WTC11 (cell line): ENCODE measurements around the gene KRT34. TPM values are rescaled to one million over a fixed set of nuclear protein-coding genes. Genes with fewer than 3 reads are reported as not detected.
"Not testable (repeated sequence)": the region's sequence is repeated elsewhere in the genome, so short reads cannot be mapped to it uniquely, and the experiment has no call there.

ENCODE experiments used
- ATAC-seq: fragments of 200-7000 bp; cut with Tn5 transposase; 2 replicates; pipeline ENCODE4 v1.10.0; 2021; ENCODE audit warnings: mild to moderate bottlenecking, moderate library complexity
- CTCF ChIA-PET: fragments of 300-600 bp; sonication (Branson Sonifier 250); formaldehyde crosslinking; loops from one replicate; lab custom pipeline; 2021; ENCODE audit warnings: antibody characterized with exemption; lab: Charles Lee
- POLR2A ChIA-PET: fragments of 350-600 bp; sonication (Branson Sonifier 250); formaldehyde crosslinking; loops from one replicate; lab custom pipeline; 2021; ENCODE audit warnings: antibody characterized with exemption; lab: Charles Lee
- DNase-seq: peaks from one replicate; pipeline ENCODE4 v3.0.0; 2021; ENCODE audit warnings: low spot score
- H3K27ac Mint-ChIP-seq: 2 replicates; pipeline ENCODE4 v1.8.0; 2021; ENCODE audit warnings: mixed read lengths
- H3K27me3 Mint-ChIP-seq: 2 replicates; pipeline ENCODE4 v1.8.0; 2021; ENCODE audit warnings: low read depth, mild to moderate bottlenecking, moderate library complexity, mixed read lengths
- H3K36me3 Mint-ChIP-seq: 2 replicates; pipeline ENCODE4 v1.8.0; 2021; ENCODE audit warnings: mixed read lengths
- H3K4me1 Mint-ChIP-seq: 2 replicates; pipeline ENCODE4 v1.8.0; 2022; ENCODE audit warnings: mixed read lengths
- H3K4me3 Mint-ChIP-seq: 2 replicates; pipeline ENCODE4 v1.8.0; 2021; ENCODE audit warnings: mild to moderate bottlenecking, moderate library complexity, mixed read lengths
- H3K9me3 Mint-ChIP-seq: 2 replicates; pipeline ENCODE4 v1.8.0; 2021; ENCODE audit warnings: mixed read lengths
- CREB1 ChIP-seq: sonication (generic); formaldehyde crosslinking; IDR thresholded peaks from 2 replicates; pipeline ENCODE4 v1.8.0; 2023; ENCODE audit warnings: mild to moderate bottlenecking, missing genetic modification reagents
- ELF4 ChIP-seq: sonication (generic); formaldehyde crosslinking; IDR thresholded peaks from 2 replicates; pipeline ENCODE4 v1.8.1; 2022; ENCODE audit warnings: low read depth, mild to moderate bottlenecking, moderate library complexity, missing genetic modification reagents
- FOXK1 ChIP-seq: sonication (generic); formaldehyde crosslinking; IDR thresholded peaks from 2 replicates; pipeline ENCODE4 v1.8.0; 2022; ENCODE audit warnings: mild to moderate bottlenecking, moderate library complexity, missing genetic modification reagents
- GABPB1 ChIP-seq: sonication (generic); formaldehyde crosslinking; IDR thresholded peaks from 2 replicates; pipeline ENCODE4 v1.8.1; 2023; ENCODE audit warnings: mild to moderate bottlenecking, missing genetic modification reagents
- IRF2 ChIP-seq: sonication (generic); formaldehyde crosslinking; IDR thresholded peaks from 2 replicates; pipeline ENCODE4 v1.8.0; 2022; ENCODE audit warnings: low read depth, missing genetic modification reagents, borderline replicate concordance
- MLX ChIP-seq: sonication (generic); formaldehyde crosslinking; IDR thresholded peaks from 2 replicates; pipeline ENCODE4 v1.8.1; 2023; ENCODE audit warnings: mild to moderate bottlenecking, missing genetic modification reagents, moderate library complexity
- NFATC4 ChIP-seq: fragments of 250-450 bp; sonication (Bioruptor Pico); IDR thresholded peaks from 2 replicates; pipeline ENCODE4 v1.9.0; 2021; ENCODE audit warnings: mild to moderate bottlenecking
- NR2C2 ChIP-seq: sonication (generic); formaldehyde crosslinking; IDR thresholded peaks from 2 replicates; pipeline ENCODE4 v1.8.0; 2022; ENCODE audit warnings: mild to moderate bottlenecking, missing genetic modification reagents
- RELA ChIP-seq: sonication (generic); formaldehyde crosslinking; IDR thresholded peaks from 2 replicates; pipeline ENCODE4 v1.8.1; 2022; ENCODE audit warnings: missing genetic modification reagents, mild to moderate bottlenecking, borderline replicate concordance
- ZNF423 ChIP-seq: fragments of 250-450 bp; sonication (Bioruptor Pico); IDR thresholded peaks from 2 replicates; pipeline ENCODE4 v2.1.2; 2022; ENCODE audit warnings: mild to moderate bottlenecking, moderate library complexity
- total RNA-seq: library from RNA; stranded (reverse); gene quantifications from 3 replicates; pipeline ENCODE4 v1.2.3, GENCODE V29; 2021
- TF ChIP-seq, protein P1 (sequence below): sonication (generic); formaldehyde crosslinking; conservative IDR thresholded peaks from 2 replicates; pipeline ENCODE4 v1.8.1; 2023; ENCODE audit warnings: mild to moderate bottlenecking, low read depth, missing genetic modification reagents, moderate library complexity
- TF ChIP-seq, protein P2 (sequence below): sonication (generic); formaldehyde crosslinking; IDR thresholded peaks from 2 replicates; pipeline ENCODE4 v1.8.0; 2023; ENCODE audit warnings: mild to moderate bottlenecking, missing genetic modification reagents
- TF ChIP-seq, protein P3 (sequence below): fragments of 250-450 bp; sonication (Bioruptor Pico); IDR thresholded peaks from 2 replicates; pipeline ENCODE4 v1.8.0; 2021; ENCODE audit warnings: mild to moderate bottlenecking

Gene KRT34
- total RNA-seq, 1 experiment from 2014 or later, result not detected

DNA sequence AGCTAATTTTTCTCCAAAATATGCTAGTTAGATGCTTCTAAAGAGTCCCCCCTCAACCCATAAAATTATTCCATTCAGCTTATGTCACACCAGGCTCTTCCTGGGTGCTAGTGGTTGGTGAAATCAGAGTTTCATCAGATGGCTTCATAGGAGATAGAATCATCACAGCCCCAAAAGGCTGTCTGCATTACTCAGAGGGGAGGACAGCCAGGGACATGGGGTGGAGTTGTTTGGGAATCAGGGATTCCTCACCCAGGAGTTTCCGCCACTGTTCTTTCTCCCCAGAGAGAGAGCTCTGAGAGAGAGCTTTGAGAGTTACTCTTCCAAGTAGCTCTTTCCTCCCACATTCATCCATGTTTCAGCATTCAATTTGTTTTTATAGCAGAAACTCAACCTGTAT lies 288 bp upstream of the KRT34 start (continued):
- TF ChIP-seq, protein P1, sequence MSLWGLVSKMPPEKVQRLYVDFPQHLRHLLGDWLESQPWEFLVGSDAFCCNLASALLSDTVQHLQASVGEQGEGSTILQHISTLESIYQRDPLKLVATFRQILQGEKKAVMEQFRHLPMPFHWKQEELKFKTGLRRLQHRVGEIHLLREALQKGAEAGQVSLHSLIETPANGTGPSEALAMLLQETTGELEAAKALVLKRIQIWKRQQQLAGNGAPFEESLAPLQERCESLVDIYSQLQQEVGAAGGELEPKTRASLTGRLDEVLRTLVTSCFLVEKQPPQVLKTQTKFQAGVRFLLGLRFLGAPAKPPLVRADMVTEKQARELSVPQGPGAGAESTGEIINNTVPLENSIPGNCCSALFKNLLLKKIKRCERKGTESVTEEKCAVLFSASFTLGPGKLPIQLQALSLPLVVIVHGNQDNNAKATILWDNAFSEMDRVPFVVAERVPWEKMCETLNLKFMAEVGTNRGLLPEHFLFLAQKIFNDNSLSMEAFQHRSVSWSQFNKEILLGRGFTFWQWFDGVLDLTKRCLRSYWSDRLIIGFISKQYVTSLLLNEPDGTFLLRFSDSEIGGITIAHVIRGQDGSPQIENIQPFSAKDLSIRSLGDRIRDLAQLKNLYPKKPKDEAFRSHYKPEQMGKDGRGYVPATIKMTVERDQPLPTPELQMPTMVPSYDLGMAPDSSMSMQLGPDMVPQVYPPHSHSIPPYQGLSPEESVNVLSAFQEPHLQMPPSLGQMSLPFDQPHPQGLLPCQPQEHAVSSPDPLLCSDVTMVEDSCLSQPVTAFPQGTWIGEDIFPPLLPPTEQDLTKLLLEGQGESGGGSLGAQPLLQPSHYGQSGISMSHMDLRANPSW (CRISPR knock-in tag), result no peak
- TF ChIP-seq ZNF423 (CRISPR knock-in tag) (no peak), RELA (no peak)
- TF ChIP-seq, protein P2, sequence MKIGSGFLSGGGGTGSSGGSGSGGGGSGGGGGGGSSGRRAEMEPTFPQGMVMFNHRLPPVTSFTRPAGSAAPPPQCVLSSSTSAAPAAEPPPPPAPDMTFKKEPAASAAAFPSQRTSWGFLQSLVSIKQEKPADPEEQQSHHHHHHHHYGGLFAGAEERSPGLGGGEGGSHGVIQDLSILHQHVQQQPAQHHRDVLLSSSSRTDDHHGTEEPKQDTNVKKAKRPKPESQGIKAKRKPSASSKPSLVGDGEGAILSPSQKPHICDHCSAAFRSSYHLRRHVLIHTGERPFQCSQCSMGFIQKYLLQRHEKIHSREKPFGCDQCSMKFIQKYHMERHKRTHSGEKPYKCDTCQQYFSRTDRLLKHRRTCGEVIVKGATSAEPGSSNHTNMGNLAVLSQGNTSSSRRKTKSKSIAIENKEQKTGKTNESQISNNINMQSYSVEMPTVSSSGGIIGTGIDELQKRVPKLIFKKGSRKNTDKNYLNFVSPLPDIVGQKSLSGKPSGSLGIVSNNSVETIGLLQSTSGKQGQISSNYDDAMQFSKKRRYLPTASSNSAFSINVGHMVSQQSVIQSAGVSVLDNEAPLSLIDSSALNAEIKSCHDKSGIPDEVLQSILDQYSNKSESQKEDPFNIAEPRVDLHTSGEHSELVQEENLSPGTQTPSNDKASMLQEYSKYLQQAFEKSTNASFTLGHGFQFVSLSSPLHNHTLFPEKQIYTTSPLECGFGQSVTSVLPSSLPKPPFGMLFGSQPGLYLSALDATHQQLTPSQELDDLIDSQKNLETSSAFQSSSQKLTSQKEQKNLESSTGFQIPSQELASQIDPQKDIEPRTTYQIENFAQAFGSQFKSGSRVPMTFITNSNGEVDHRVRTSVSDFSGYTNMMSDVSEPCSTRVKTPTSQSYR, result no peak

- POLR2A ChIA-PET, H3K27ac Mint-ChIP-seq, H3K27me3 Mint-ChIP-seq, H3K36me3 Mint-ChIP-seq, ATAC-seq, H3K4me3 Mint-ChIP-seq, DNase-seq: not testable (repeated sequence)
- CTCF ChIA-PET, result interaction anchor here (1.3 kb wide), 2 partner anchors 37 to 169 kb away, joined by 3 to 4 read pairs; no protein-coding TSS in a partner anchor
- Mint-ChIP-seq H3K4me1 (peaks cover 13% of the 10 kb centered on the region), H3K9me3 (peaks cover 23% of the 10 kb centered on the region)
These were observed 2.0 kb downstream of the KRT34 start for GRCh38 chr17:41380091-41380490.

DNA sequence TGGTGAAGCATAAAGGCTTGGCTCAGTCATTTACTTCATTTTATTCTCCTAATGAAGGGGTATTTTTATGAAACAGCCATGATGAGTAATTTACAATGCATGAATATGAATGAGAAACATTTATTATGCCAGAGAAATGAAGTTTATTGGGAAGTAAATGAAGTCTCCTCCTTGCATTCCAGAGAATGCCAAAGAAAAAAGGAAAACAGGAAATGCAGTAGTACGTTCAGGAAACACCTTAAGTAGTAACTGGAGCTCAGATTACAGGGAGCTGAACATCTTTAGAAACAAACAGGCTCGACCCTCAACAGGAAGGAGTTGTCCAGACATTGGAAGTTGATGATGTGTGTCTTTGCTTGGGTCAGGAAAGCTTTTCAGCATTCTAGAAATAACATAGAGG lies 4.6 kb downstream of the KRT34 start:
- TF ChIP-seq FOXK1 (CRISPR knock-in tag) (no peak), NFATC4 (CRISPR knock-in tag) (no peak), ZNF423 (CRISPR knock-in tag) (no peak), CREB1 (no peak)
- TF ChIP-seq, protein P2, result no peak
- Mint-ChIP-seq H3K4me1 (peaks cover 13% of the 10 kb centered on the region), H3K27me3 (peaks cover 14% of the 10 kb centered on the region), H3K27ac (peak overlapping the region; percentile 78; the same call in 1 of the 2 replicates), H3K9me3 (peaks cover 39% of the 10 kb centered on the region), H3K36me3 (peaks cover 2% of the 10 kb centered on the region), H3K4me3 (no peak overlapping the region)
- ChIA-PET POLR2A (no interaction called here), CTCF (interaction anchor here (1.0 to 1.4 kb wide), 4 partner anchors 40 to 514 kb away, joined by 3 to 6 read pairs (median 4); no protein-coding TSS in a partner anchor)
- ATAC-seq (no peak), DNase-seq (no peak)

DNA sequence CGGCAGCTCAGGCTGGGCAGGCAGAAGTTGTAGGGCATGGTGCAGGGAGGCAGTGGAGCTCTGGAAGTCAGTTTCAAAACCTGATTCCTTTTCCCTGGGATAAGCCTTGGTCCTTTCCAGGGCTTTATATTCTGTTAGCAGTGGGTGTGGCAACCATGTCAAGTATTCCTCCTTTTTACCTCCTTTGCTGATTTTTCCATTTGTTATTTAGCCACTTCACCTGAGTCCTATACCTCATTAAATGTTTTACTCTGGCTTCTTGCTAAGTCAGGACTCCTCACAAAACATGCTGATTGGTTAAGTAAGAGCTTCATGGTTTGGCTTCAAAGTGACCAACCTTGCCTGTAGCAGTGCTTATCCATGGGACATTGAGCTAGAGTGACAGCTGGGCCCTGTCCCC lies 12.4 kb downstream of the KRT34 start, which contains the start of gene KRT33B:
Gene KRT33B (minus strand): TSS at position 101 of the 400 bp plus-strand sequence. CDS start 63 bp downstream, at position 38.
- ATAC-seq, result no peak
- TF ChIP-seq ZNF423 (CRISPR knock-in tag) (no peak), IRF2 (CRISPR knock-in tag) (no peak), ELF4 (CRISPR knock-in tag) (no peak), MLX (CRISPR knock-in tag) (no peak), GABPB1 (no peak), NR2C2 (no peak)
- TF ChIP-seq, protein P3, sequence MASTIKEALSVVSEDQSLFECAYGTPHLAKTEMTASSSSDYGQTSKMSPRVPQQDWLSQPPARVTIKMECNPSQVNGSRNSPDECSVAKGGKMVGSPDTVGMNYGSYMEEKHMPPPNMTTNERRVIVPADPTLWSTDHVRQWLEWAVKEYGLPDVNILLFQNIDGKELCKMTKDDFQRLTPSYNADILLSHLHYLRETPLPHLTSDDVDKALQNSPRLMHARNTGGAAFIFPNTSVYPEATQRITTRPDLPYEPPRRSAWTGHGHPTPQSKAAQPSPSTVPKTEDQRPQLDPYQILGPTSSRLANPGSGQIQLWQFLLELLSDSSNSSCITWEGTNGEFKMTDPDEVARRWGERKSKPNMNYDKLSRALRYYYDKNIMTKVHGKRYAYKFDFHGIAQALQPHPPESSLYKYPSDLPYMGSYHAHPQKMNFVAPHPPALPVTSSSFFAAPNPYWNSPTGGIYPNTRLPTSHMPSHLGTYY (CRISPR knock-in tag), result no peak
- TF ChIP-seq, all 79 proteins: peak for 0
- POLR2A ChIA-PET, result no interaction called here
- no peak for DNase-seq
- CTCF ChIA-PET, result interaction anchor here (0.7 to 1.3 kb wide), 2 partner anchors 48 to 179 kb away, joined by 3 to 4 read pairs; no protein-coding TSS in a partner anchor
- H3K27me3 Mint-ChIP-seq, result peaks cover 6% of the 10 kb centered on the region
- H3K4me3 Mint-ChIP-seq, result no peak within 1 kb of the TSS
- no peaks in the 10 kb centered on the region for H3K36me3 Mint-ChIP-seq
- H3K4me1 Mint-ChIP-seq, result no peaks in the 10 kb centered on the region
- peaks cover 12% of the 10 kb centered on the region for H3K9me3 Mint-ChIP-seq
- H3K27ac Mint-ChIP-seq, result no peak within 1 kb of the TSS
